Tibial nerve (tissue), 4 donors: ENCODE results near the gene RTP1. TPM values are rescaled to one million over a fixed set of nuclear protein-coding genes. Genes with fewer than 3 reads are reported as not detected.

ENCODE experiments used
- DNase-seq, 2 donors: peaks; one replicate each; pipeline ENCODE4 v3.0.0-alpha.2; 2019; ENCODE audit warnings: low spot score in 2 of 2
- H3K27ac ChIP-seq, 4 donors: fragments of 200-600 bp; sonication (generic) in 3 of 4; one replicate each; pipeline ENCODE4 v1.5.1; 2017 to 2019; ENCODE audit warnings: mild to moderate bottlenecking in 1 of 4
- H3K27me3 ChIP-seq, 2 donors: fragments of 200-600 bp; sonication (generic) in 1 of 2; one replicate each; pipeline versions ENCODE4 v1.5.1 to v1.6.0; 2017 to 2019
- H3K36me3 ChIP-seq, 3 donors: fragments of 200-600 bp; sonication (generic); one replicate each; pipeline ENCODE4 v1.5.1; 2018 to 2019
- H3K4me1 ChIP-seq, 4 donors: fragments of 200-600 bp; sonication (generic) in 3 of 4; one replicate each; pipeline ENCODE4 v1.5.1; 2017 to 2019
- H3K4me3 ChIP-seq, 4 donors: fragments of 200-600 bp; sonication (generic) in 3 of 4; one replicate each; pipeline ENCODE4 v1.5.1; 2017 to 2019; ENCODE audit warnings: mild to moderate bottlenecking in 1 of 4, moderate library complexity in 1 of 4
- H3K9me3 ChIP-seq, 4 donors: fragments of 200-600 bp; sonication (generic) in 3 of 4; one replicate each; pipeline ENCODE4 v1.5.1; 2017 to 2019
- EP300 ChIP-seq, 2 donors: sonication (generic); formaldehyde crosslinking; IDR thresholded peaks; one replicate each; pipeline ENCODE4 v1.6.1; 2017; ENCODE audit warnings: antibody characterized with exemption in 2 of 2, mild to moderate bottlenecking in 1 of 2
- POLR2A ChIP-seq, 2 donors: fragments of 450-650 bp; IDR thresholded peaks; one replicate each; pipeline ENCODE4 v1.6.1; 2017; ENCODE audit warnings: antibody characterized with exemption in 2 of 2, mild to moderate bottlenecking in 2 of 2, moderate library complexity in 2 of 2
- WGBS, 2 donors: methylation state at CpG; one replicate each; pipeline ENCODE4 v1.1.5; 2018; 5-methylcytosine and 5-hydroxymethylcytosine counted together
- total RNA-seq, 4 donors: library from RNA; depleted of rRNA; stranded (reverse); fragments of >200 nt; gene quantifications; one replicate each; pipeline ENCODE4 v1.1.0, GENCODE V29; 2016
- TF ChIP-seq, protein P1 (sequence below), 5 experiments: fragments of 200-600 bp in 3 of 5; fragments of 450-650 bp in 2 of 5; sonication (generic) in 3 of 5; IDR thresholded peaks; one replicate each; pipeline ENCODE4 v1.5.1; 2016 to 2019; ENCODE audit warnings: antibody characterized with exemption in 5 of 5, mild to moderate bottlenecking in 3 of 5, moderate library complexity in 2 of 5

RTP1 gene
- total RNA-seq, 4 donors from 2014 or later = not detected

DNA sequence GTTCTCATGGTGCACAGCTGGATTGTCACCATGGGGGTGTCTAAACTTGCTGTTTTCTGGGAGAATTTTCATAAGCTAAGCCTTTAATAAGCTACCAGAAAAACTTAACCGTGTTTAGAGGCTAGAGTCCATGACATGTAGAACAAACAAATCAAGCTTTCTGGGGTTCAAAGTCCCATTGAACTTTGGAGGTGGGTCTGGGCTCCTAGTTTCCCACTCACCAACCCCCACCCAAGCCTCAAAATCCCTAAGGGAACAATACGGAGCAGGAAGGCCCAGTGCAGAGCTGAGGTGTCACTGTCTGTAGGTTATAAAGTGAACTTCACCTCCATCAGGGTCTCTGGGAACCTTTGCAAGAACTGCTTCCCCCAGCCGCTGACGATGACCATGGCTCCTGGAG is 25.5 kb downstream of the RTP1 start:
- WGBS, 2 donors = 87 to 89% methylated on average over 4 of the region's 4 CpGs
- H3K9me3 ChIP-seq = no peaks in the 10 kb centered on the region

DNA sequence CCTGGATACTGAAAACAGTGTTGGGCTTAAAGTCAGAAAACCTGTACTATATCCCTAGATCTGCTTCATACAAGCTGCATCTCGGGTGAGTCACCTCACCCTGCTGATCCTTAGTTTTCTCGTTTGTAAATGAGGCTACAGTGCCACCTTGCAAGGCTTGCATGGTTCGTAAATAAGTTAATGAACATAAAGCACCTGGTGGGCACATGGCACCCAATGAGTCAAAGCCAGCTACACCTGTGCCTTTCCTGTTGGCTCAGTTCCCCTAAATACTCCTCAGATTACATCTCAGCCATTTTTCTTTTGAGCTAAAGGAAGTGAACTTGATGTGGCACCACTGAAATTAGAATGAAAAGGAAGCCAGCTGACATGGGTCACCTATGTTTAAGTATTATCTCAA is 26.5 kb downstream of the RTP1 start:
- no peaks in the 10 kb centered on the region for H3K36me3 ChIP-seq
- 73 to 80% methylated on average over 3 of the region's 3 CpGs for WGBS, 2 donors
- H3K27me3 ChIP-seq = no peaks in the 10 kb centered on the region
- no peaks in the 10 kb centered on the region for H3K4me1 ChIP-seq
- no peak for DNase-seq
- H3K9me3 ChIP-seq = no peaks in the 10 kb centered on the region
- no peak overlapping the region for H3K27ac ChIP-seq
- no peak overlapping the region for H3K4me3 ChIP-seq
- TF ChIP-seq, protein P1, sequence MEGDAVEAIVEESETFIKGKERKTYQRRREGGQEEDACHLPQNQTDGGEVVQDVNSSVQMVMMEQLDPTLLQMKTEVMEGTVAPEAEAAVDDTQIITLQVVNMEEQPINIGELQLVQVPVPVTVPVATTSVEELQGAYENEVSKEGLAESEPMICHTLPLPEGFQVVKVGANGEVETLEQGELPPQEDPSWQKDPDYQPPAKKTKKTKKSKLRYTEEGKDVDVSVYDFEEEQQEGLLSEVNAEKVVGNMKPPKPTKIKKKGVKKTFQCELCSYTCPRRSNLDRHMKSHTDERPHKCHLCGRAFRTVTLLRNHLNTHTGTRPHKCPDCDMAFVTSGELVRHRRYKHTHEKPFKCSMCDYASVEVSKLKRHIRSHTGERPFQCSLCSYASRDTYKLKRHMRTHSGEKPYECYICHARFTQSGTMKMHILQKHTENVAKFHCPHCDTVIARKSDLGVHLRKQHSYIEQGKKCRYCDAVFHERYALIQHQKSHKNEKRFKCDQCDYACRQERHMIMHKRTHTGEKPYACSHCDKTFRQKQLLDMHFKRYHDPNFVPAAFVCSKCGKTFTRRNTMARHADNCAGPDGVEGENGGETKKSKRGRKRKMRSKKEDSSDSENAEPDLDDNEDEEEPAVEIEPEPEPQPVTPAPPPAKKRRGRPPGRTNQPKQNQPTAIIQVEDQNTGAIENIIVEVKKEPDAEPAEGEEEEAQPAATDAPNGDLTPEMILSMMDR (IDR thresholded peaks at IDR 0.05) = no peak
- TF ChIP-seq POLR2A (IDR thresholded peaks at IDR 0.05) (no peak), EP300 (IDR thresholded peaks at IDR 0.05) (no peak)

More for the DNA sequence above, 25.5 kb downstream of the RTP1 start:
- Histone ChIP-seq H3K27me3 (no peaks in the 10 kb centered on the region), H3K27ac (no peak overlapping the region), H3K4me1 (no peaks in the 10 kb centered on the region), H3K36me3 (no peaks in the 10 kb centered on the region), H3K4me3 (no peak overlapping the region)
- no peak for DNase-seq
- TF ChIP-seq POLR2A (IDR thresholded peaks at IDR 0.05) (no peak), EP300 (IDR thresholded peaks at IDR 0.05) (no peak)
- TF ChIP-seq, protein P1 (IDR thresholded peaks at IDR 0.05) = no peak

- Histone ChIP-seq H3K9me3 (no peaks in the 10 kb centered on the region), H3K36me3 (no peaks in the 10 kb centered on the region), H3K4me3 (no peak overlapping the region), H3K4me1 (no peaks in the 10 kb centered on the region), H3K27me3 (no peaks in the 10 kb centered on the region), H3K27ac (no peak overlapping the region)
- no peak for DNase-seq
- TF ChIP-seq, protein P1 (IDR thresholded peaks at IDR 0.05) = no peak
- TF ChIP-seq EP300 (IDR thresholded peaks at IDR 0.05) (no peak), POLR2A (IDR thresholded peaks at IDR 0.05) (no peak)
- 84 to 88% methylated on average over 7 of the region's 7 CpGs for WGBS, 2 donors
These were observed 30.5 kb downstream of the RTP1 start for GRCh38 chr3:187227658-187228258.

DNA sequence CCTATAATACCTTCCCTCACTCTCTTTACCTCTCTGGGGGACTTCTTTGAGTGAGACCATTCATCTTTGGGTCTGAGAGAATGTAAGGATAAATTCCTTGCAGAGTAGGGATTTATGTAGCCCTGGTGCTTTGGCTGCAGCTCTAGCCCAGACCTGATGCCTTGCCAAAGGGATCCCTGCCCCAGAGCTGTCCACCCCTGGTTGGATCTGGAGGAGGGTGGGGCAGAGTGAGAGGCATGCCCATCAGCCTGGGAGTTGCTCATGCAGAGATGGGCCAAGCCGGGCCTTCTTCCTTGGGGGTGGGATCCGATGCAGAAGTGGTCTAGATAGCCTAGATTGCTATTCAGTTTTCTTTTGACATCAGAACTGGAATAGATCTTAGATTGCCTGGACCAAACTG is 31.5 kb downstream of the RTP1 start:
- no peak overlapping the region for H3K4me3 ChIP-seq
- no peaks in the 10 kb centered on the region for H3K9me3 ChIP-seq
- no peaks in the 10 kb centered on the region for H3K4me1 ChIP-seq
- no peaks in the 10 kb centered on the region for H3K36me3 ChIP-seq
- TF ChIP-seq, protein P1 (IDR thresholded peaks at IDR 0.05) = no peak
- TF ChIP-seq EP300 (IDR thresholded peaks at IDR 0.05) (no peak), POLR2A (IDR thresholded peaks at IDR 0.05) (no peak)
- H3K27ac ChIP-seq = no peak overlapping the region
- DNase-seq = no peak
- WGBS, 2 donors = 75 to 88% methylated on average over 2 of the region's 2 CpGs
- H3K27me3 ChIP-seq = no peaks in the 10 kb centered on the region

DNA sequence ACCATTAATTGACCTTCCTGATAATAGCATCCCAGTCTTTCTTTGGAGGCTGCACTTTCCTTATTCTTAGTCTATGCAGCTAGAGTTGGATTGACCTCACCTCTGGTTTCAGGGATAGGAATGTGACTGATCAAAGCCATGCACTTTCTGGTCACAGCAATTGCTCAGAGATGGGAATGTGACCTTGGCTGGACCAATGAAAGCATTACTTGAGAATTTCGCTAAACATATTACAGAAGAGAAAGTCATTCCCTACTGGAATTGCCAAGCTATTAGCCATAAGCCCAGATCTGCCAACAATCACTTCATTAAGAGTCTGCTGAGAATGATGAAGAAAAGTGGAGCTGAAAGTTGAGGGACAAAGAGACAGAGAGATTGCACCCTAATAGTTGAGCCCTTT is 32.7 kb downstream of the RTP1 start:
- Histone ChIP-seq H3K4me1 (no peaks in the 10 kb centered on the region), H3K36me3 (no peaks in the 10 kb centered on the region), H3K9me3 (no peaks in the 10 kb centered on the region), H3K4me3 (no peak overlapping the region), H3K27me3 (no peaks in the 10 kb centered on the region), H3K27ac (no peak overlapping the region)
- no peak for DNase-seq
- TF ChIP-seq POLR2A (IDR thresholded peaks at IDR 0.05) (no peak), EP300 (IDR thresholded peaks at IDR 0.05) (no peak)
- TF ChIP-seq, protein P1 (IDR thresholded peaks at IDR 0.05) = no peak
- 79 to 91% methylated on average over 1 of the region's 1 CpG for WGBS, 2 donors
